Mammary microvascular endothelial cell (primary cell): ENCODE results near the gene GLT6D1. TPM values are rescaled to one million over a fixed set of nuclear protein-coding genes. Genes with fewer than 3 reads are reported as not detected.

Source experiments
- total RNA-seq: library from RNA; depleted of rRNA; stranded (reverse); fragments of >200 nt; gene quantifications from 2 replicates; pipeline ENCODE4 v1.2.3, GENCODE V29; 2015

Gene GLT6D1, protein sequence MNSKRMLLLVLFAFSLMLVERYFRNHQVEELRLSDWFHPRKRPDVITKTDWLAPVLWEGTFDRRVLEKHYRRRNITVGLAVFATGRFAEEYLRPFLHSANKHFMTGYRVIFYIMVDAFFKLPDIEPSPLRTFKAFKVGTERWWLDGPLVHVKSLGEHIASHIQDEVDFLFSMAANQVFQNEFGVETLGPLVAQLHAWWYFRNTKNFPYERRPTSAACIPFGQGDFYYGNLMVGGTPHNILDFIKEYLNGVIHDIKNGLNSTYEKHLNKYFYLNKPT
- not detected in 2 replicates for total RNA-seq

DNA sequence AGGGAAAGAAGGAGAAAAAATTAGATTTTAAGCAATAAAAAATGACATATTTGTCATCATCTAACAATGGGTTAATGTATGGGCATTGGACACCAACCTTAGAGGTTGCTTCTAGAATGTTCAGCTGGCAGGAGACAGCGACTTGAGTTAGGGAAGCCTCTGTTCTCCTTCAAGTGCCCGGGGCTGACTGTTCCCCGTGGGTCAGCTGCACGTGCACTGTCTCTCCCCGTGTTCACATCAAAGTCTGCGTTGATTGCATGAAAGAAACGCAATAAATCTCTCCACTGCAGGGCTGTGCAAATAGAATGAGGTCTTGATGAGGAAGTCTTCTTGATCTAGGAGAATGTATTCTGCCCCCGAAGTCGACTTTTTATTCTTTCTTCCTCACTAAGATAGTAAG lies at the start of gene GLT6D1:
GLT6D1 (minus strand) TSS at position 345 of the 400 bp plus-strand sequence. CDS start 353 bp downstream, outside the sequence.

DNA sequence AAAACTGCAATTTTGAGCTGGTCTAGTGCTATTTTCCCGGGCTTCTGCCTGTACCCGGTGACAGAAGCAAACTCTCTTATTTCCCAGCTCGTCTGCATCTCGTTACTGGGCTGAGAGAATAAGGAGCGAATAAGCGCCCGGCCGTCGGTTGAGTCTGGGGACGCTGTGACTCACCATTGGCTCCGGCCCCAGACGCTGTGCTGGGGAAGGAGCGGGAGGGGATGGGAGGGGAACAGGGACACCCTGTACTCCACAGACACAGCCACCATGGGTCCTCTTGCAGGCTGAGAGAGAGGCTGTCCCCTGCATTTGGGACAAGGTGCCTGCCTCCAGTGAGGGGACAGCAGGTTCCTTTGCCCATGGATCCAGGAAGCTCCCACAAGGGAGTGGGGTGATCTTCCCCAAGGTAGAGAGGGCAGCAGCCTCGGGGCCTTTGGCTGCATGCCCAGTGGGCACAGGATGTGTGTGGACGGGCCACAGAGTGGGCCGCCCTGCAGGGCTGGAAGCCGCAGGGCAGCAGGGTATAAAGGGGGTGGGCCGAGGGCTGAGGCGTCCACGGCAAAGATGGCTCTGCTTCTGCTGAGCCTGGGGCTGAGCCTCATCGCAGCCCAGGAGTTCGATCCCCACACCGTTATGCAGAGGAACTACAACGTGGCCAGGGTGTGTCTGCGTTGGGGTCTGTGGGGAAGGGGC lies 23.6 kb upstream of the GLT6D1 start, which contains the start of gene LCN9:
LCN9 (plus strand) TSS at position 552 of the 693 bp plus-strand sequence; CDS start at position 565, 13 bp downstream.

Other genes starting within 250 kb of the GLT6D1 start
- 5.0 and 6.1 TPM in 2 replicates for gene PPP1R26, start 159.8 kb downstream of the GLT6D1 start, total RNA-seq
- gene MRPS2, start 138.9 kb downstream of the GLT6D1 start, total RNA-seq: 53.8 and 66.0 TPM in 2 replicates
- not detected in 2 replicates for gene LCN1, start 118.1 kb downstream of the GLT6D1 start, total RNA-seq
- not detected in 2 replicates for gene OBP2A, start 93.4 kb downstream of the GLT6D1 start, total RNA-seq
- gene PAEP, start 77.8 kb downstream of the GLT6D1 start, total RNA-seq: not detected in 2 replicates
- gene LCN9, start 23.8 kb upstream of the GLT6D1 start, total RNA-seq: not detected in 2 replicates
- gene SOHLH1, start 59.9 kb upstream of the GLT6D1 start, total RNA-seq: 0.34 TPM in 1 of 2 replicates, not detected in the other
- gene KCNT1, start 62.6 kb upstream of the GLT6D1 start, total RNA-seq: not detected in 2 replicates